Measurements from ENCODE around the gene ARFIP1. TPM values are rescaled to one million over a fixed set of nuclear protein-coding genes. Genes with fewer than 3 reads are reported as not detected.
"Not testable (repeated sequence)": the region's sequence is repeated elsewhere in the genome, so short reads cannot be mapped to it uniquely, and the experiment has no call there.

The ARFIP1 gene
- total RNA-seq, 1 donor from 2014 or later = 11.6 TPM

GRCh38 chr4:152735906-152736305, 43.8 kb upstream of the ARFIP1 start:
- intact Hi-C loops (cut with DNase I) = loop anchor here (10.0 kb wide), 1 partner anchor 241 kb away; no protein-coding TSS in a partner anchor
- no peak for DNase-seq (ENCODE audit: low spot score in 2 of 2)
- no peak overlapping the region for H3K27ac ChIP-seq

GRCh38 chr4:152738827-152739226, 40.9 kb upstream of the ARFIP1 start:
- no peak for TF ChIP-seq CTCF (IDR thresholded peaks at IDR 0.05)
- intact Hi-C loops (cut with DNase I) = loop anchor here (10.0 kb wide), 1 partner anchor 244 kb away; no protein-coding TSS in a partner anchor
- no peaks in the 10 kb centered on the region for H3K27me3 ChIP-seq
- no peaks in the 10 kb centered on the region for H3K4me1 ChIP-seq
- H3K9me3 ChIP-seq = no peaks in the 10 kb centered on the region
- no peak overlapping the region for H3K4me3 ChIP-seq
- H3K36me3 ChIP-seq = no peaks in the 10 kb centered on the region
- no peak overlapping the region for H3K27ac ChIP-seq
- no peak for DNase-seq (ENCODE audit: low spot score in 2 of 2)

More at GRCh38 chr4:152735906-152736305, 43.8 kb upstream of the ARFIP1 start:
- H3K4me1 ChIP-seq = no peaks in the 10 kb centered on the region
- no peak for TF ChIP-seq CTCF (IDR thresholded peaks at IDR 0.05)
- H3K9me3 ChIP-seq = no peaks in the 10 kb centered on the region
- H3K4me3 ChIP-seq = no peak overlapping the region
- H3K27me3 ChIP-seq = no peaks in the 10 kb centered on the region
- no peaks in the 10 kb centered on the region for H3K36me3 ChIP-seq

GRCh38 chr4:152747444-152747843, 32.3 kb upstream of the ARFIP1 start:
- DNase-seq (ENCODE audit: low spot score in 2 of 2) = no peak

GRCh38 chr4:152748619-152749018, 31.1 kb upstream of the ARFIP1 start:
- Histone ChIP-seq H3K4me3 (no peak overlapping the region), H3K27ac (no peak overlapping the region), H3K27me3 (no peaks in the 10 kb centered on the region), H3K4me1 (no peaks in the 10 kb centered on the region), H3K36me3 (no peaks in the 10 kb centered on the region), H3K9me3 (no peaks in the 10 kb centered on the region)
- no peak for DNase-seq (ENCODE audit: low spot score in 2 of 2)
- no peak for TF ChIP-seq CTCF (IDR thresholded peaks at IDR 0.05)
- intact Hi-C loops (cut with DNase I) = no loop called here

More at GRCh38 chr4:152747444-152747843, 32.3 kb upstream of the ARFIP1 start:
- Histone ChIP-seq H3K4me1 (no peaks in the 10 kb centered on the region), H3K9me3 (no peaks in the 10 kb centered on the region), H3K27me3 (no peaks in the 10 kb centered on the region), H3K36me3 (no peaks in the 10 kb centered on the region), H3K27ac (no peak overlapping the region), H3K4me3 (no peak overlapping the region)
- intact Hi-C loops (cut with DNase I) = no loop called here
- TF ChIP-seq CTCF (IDR thresholded peaks at IDR 0.05) = no peak

GRCh38 chr4:152763796-152764195, 16.0 kb upstream of the ARFIP1 start:
- intact Hi-C loops (cut with DNase I) = no loop called here
- DNase-seq (ENCODE audit: low spot score in 2 of 2) = no peak
- H3K27me3 ChIP-seq = no peaks in the 10 kb centered on the region
- TF ChIP-seq CTCF (IDR thresholded peaks at IDR 0.05) = no peak
- no peaks in the 10 kb centered on the region for H3K9me3 ChIP-seq
- H3K27ac ChIP-seq = no peak overlapping the region
- no peaks in the 10 kb centered on the region for H3K36me3 ChIP-seq
- no peaks in the 10 kb centered on the region for H3K4me1 ChIP-seq
- H3K4me3 ChIP-seq = no peak overlapping the region

GRCh38 chr4:152765069-152765737, 14.6 kb upstream of the ARFIP1 start:
- H3K9me3 ChIP-seq; H3K4me3 ChIP-seq; H3K4me1 ChIP-seq; DNase-seq (ENCODE audit: low spot score in 2 of 2); intact Hi-C loops (cut with DNase I); H3K27ac ChIP-seq; H3K36me3 ChIP-seq; H3K27me3 ChIP-seq: not testable (repeated sequence)
